Left lobe of liver (tissue), 2 donors: Measurements from ENCODE around the gene PMEPA1. TPM values are rescaled to one million over a fixed set of nuclear protein-coding genes. Genes with fewer than 3 reads are reported as not detected.
A peak's percentile ranks its signal among the peaks of the same experiment; 100 is the strongest.

Source experiments
- ATAC-seq: fragments of 200-7000 bp; cut with Tn5 transposase; one replicate; pipeline ENCODE4 v1.9.1; 2020; ENCODE audit warnings: mild to moderate bottlenecking, moderate library complexity
- DNase-seq: peaks from one replicate; pipeline ENCODE4 v3.0.0-alpha.2; 2020; ENCODE audit warnings: low spot score
- total RNA-seq: library from RNA; stranded (reverse); gene quantifications from one replicate; pipeline ENCODE4 v1.2.1, GENCODE V29; 2021
- donor health status: DM: no; HTN: no; CAD: no; lungs with moderate emphysema.
- donor health status: DM: no; HTN: yes; CAD: no.

The PMEPA1 gene
- total RNA-seq, 1 donor from 2014 or later, result 5.2 TPM

DNA sequence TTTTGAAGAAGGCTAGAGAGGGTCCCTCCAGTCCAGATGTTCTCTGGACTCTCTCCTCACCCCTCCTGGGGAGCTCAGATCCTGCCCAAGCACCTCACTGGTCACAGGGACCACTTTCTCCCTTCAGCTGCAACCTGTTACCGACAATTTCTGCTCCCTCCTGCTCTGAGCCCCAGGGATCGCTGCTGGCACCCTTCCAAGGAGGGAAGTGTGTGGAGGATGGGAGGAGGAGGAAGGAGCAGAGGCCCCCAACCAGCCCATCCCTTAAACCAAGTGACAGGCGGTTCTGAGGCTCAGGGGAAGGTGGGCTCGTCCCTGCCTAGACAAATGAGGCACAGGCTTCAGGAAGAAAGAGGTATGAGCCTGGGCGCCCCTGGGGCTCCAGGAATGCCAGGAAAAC lies 13.9 kb downstream of the PMEPA1 start:
- DNase-seq (no peak), ATAC-seq (no peak)

DNA sequence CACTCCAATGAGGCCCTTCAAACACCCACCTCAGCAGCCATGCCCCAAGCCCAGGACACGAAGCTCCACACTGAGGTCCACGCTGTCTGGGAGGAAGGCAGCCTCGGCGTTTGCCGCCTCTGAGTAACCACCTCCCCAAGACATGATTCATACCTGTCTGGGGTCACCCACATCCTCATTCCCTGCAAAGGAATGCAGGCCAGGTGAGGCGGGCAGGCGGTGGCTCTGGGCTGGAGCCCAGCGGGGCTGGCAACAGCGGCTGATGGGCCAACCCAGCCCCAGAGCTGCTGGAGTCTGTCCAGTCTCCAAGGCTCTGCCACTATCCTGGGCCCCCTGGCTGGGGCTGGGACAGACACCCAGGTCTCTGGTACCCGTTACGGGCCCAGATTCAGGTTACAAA lies 14.8 kb downstream of the PMEPA1 start:
- ATAC-seq (peak; percentile 43), DNase-seq (no peak)

DNA sequence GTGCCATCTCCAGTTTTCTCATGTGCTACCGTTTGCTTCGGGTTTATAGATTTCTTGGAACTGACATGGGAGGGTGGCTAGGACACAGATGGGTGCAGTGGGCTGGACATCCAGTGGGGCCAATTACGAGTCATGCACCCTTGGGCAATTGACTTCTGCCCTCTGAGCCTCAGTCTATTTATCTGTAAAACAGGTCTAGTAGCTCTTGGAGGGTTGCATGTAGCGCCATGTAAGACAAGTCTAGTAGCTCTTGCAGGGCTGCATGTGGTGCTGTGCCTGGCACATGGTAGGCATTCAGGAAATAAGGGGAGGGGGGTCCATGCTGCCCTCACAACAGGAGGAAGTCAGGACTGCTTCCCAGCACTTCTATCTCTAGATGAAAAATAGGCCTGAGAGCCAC lies 15.3 kb downstream of the PMEPA1 start:
- DNase-seq (no peak), ATAC-seq (no peak)

DNA sequence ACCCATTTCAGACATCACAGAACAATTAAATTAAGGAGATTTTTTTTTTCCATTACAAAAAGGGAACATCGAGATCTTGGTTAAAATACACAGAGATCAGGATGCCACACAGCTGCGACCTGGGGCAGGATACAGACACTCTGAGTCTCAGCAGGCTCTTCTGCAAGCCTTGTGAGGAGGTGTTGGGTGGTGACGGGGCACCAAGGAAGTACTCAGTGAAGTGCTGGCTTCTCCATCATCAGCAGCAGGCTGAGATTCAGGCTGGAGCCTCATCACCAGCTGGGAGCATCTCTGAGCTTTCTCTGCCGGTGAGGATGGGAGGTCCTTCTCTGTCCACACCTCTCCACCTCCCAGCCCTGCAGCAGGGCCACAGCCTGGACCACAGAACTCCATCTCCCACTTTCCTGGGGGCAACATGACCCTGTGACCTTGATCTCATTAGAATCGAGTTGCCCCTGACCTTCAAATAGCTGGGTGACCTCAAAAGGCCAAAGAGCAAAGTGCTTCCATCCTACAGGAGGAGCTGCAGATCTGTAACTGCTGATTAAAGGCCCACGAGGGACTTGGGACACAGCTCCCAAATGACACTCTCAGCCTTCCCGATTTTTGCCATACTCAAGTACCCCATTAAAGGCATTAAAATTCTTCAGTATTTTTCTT lies 16.0 kb downstream of the PMEPA1 start:
- no peak for DNase-seq
- no peak for ATAC-seq

DNA sequence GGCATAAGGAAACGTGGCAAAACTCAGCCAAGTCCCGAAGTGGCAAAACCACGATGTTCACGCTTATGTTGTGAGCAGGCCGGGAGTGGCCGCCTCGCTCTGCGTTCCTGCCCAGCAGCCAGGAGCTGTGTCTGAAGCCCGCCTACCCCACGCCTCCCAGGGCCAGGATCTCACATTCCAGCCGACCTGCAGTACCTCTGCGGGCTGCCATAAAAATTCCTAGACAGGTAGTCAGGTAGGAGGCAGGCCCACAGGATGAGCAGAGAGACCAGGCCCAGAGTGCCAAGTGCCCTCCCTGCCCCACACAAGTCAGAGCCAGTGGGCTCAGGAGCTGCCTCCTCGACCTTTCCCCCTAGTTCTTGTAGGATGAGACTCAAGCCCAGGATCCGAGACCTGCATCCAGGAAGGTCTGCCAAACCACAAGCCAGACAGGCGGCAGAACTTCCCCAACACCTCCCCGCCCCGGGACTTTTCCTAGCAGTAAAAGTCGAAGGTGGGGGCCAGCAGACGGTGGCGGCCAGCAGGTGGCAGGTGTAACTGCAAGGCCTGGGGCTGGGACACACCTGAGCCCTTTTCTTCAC lies 16.7 kb downstream of the PMEPA1 start:
- no peak for DNase-seq
- ATAC-seq, result peak; percentile 41

DNA sequence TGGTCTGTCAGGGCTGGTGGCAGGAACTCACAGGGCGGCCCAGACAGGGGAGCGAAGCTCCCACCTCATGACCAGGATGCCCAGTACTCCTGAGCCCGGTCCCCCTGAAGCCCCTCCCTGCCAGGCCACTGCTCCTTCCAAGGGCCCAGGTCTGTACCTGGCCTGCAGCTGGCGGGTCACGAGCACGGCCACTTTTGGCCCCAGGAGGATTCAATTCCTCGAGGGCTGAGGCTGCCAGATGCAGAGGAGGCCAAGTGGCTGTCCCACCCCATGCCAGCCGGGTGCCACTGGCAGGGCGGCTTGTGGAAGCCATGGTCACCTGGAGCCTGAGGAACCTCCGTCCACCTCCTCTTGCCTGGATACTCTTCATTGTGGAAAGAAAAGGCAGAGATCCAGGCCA lies 17.4 kb downstream of the PMEPA1 start:
- DNase-seq (no peak), ATAC-seq (no peak)

DNA sequence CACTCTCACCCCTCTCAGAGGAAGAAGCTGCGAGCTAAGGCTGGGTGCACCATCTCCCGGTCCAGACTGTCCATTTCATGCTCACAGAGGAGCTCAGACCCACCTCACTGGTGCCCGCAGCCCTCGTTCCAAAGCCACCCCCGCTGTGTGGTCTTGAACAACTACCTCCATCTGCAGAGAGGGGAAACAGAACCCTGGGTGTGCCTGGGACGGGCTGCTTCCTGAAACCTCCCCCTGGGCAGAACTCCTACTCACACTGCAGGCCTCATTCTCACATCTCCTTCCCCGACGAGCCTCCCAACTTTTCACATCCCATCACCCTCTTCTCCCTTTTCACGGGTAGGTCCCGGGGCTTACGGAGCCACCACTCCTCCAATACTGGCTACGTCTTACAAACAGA lies 18.1 kb downstream of the PMEPA1 start:
- DNase-seq (no peak), ATAC-seq (no peak)

DNA sequence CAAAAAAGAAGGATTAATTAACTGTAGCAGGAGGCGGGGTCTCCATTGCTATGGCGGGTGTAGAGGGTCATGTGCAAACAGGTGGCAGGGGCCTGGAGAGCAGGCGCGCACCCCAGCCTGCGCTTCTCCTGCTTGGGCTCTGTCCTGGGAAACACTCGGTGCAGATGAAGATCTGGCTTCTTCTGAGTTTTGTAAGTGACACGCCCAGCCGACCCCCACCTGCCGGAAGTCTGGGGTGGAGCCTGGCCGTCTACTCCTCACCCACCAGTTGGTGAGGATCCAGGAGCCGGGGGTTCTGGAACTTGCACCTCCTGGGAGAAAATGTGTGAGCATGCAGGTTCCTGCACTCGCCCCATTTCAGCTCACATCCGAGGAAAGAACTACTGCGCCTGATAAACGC lies 19.3 kb downstream of the PMEPA1 start:
- DNase-seq (no peak), ATAC-seq (no peak)

DNA sequence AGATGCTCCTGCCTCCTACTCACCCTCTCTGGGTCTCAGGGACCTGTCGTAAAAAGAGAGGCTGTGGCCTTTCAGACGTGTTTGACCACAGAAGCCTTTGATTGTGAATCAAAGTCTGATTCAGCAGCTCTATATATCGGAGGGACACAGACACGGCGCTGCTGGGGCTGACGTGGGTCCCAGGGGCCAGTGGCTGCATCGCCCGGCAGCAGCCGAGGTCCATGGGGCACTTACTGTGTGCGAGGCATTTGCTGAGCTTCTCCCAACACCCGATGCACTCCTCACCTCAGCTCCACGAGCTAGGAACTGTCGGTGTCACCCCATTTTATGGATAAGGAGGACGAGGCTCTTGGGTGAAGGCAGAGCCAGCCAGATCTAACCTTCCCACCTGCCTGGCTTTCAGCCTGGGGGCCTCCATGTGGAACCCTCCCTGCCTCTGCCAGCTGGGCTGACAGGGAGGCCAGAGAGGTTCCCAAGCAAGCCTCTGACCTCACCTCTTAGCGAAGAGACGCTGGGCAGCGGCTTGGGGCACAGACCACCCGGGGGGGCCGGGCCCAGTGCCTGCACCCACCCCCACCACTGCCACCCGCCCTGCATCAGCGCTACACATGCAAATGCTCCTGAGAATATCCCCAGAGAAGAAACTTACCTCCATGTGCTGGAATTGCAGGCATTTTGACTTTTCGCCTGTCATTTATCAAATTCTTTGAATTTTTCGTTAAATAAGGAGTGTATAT lies 19.9 kb downstream of the PMEPA1 start:
- ATAC-seq (no peak), DNase-seq (no peak)

DNA sequence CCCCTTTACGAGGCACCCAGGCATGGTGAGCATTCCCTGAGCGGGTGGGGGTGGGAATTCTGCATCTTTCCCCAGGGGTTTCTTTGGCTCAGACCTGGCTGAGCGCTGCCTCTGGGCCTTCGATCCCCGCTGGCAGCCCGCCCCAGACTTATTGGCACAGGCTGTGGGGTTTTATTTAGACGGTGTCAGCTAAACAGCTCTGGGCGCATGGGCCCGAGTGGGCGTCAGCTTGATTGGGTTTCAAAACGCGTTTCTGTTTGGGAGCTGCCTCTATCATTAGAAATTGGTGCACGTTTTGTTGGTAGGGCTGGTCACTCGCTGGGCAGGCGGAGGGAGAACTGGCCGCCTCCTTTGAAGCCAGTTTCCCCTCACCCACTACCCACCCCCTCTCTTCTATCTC lies 21.0 kb downstream of the PMEPA1 start:
- ATAC-seq (no peak), DNase-seq (no peak)

DNA sequence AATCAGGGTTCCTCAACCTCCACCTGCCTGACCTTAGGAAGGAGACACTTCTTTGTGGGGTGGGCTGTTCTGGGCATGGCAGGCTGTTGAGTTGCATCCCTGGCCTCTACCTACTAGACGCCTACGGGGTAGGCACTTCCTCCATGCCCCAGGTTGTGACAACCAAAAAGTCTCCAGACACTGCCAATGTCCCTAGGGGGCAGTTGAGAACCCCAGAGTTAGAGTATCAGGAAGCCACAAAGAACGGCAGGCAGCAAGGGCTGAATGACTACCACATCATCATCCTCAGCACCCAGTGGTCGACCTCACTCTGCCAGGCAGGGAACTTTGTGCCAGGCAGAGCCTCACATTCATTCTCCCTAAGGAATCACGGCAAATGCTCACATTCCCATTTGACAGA lies 21.5 kb downstream of the PMEPA1 start:
- ATAC-seq (no peak), DNase-seq (no peak)

DNA sequence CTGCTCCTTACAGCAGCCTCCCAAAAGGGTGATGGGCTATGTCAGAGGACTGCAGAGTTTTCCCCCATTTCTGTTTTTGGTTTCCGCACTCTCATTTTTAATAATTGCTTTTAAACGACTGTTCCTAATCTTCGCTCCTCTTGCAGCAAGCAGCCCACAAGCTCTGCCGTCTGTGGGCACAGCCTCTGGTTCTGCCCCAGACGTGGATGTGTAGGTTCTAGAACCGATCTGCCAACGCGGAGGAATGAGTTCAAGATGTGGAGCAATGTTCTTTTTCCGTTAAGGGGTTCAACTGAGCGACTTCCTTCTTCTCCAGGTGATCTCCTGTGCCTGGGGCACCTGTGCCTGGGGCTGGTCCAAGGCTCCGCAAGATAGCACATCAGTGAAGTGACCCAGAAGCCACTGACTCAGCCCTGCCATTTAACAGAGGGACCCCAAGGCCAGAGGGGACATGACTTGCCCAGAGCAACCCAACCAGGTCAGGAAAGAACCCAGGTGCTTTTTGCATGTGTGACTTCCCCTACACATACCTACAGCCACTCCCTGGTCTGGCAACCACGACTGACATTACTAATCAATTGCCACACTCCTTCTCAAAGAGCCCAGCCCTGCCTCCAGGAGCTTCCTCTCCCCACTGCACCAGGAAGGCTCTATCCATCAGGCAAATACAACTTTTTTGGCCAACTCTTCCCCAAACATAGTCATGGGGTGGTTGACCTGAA lies 22.7 kb downstream of the PMEPA1 start:
- DNase-seq (no peak), ATAC-seq (no peak)

DNA sequence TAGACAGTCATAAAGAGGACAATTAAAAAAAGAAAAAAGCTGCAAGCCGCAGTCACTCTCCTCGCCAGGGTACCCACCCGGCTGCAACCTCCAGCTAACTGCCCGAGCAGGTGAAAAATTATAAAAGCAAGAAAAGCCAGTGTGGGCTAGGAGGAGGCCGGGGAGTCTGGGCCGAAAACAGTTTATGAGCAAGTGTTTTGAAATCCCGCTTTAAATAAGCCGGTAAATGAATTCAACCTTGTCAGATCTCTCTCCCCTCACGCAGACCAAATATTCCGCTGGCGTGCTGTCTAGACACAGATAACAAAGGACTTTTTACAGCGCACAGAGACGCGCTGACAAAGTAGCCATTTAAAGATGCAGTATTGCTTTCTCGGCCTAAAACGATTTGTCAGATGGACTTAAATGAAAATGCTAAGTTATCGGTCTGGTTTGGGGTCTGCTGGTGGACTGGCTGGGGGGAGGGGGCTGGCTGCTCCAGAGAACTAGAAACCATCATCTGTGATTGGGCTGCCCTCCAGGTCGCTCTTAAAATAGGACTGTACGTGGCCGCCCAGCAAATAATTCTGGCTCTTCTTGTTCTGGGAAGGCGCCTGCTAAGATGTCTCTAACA lies 24.6 kb downstream of the PMEPA1 start:
- no peak for DNase-seq
- no peak for ATAC-seq

DNA sequence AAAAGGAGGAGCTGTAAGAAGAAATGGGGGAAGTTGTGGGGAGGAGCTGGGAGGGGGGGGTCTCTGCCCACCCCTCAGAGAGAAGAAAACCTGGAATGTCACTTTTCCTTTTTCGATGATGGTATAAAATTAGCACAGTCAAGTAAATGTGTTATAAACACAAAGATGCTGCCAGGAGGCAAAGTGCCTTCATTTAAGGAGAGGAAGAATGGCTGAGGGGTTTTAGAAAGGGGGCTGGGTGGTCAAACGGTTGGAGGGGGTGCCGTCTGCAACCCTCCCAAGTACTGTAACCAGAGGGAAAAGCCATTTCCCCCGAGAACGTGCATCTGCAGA lies 25.0 kb downstream of the PMEPA1 start:
- ATAC-seq (no peak), DNase-seq (no peak)

DNA sequence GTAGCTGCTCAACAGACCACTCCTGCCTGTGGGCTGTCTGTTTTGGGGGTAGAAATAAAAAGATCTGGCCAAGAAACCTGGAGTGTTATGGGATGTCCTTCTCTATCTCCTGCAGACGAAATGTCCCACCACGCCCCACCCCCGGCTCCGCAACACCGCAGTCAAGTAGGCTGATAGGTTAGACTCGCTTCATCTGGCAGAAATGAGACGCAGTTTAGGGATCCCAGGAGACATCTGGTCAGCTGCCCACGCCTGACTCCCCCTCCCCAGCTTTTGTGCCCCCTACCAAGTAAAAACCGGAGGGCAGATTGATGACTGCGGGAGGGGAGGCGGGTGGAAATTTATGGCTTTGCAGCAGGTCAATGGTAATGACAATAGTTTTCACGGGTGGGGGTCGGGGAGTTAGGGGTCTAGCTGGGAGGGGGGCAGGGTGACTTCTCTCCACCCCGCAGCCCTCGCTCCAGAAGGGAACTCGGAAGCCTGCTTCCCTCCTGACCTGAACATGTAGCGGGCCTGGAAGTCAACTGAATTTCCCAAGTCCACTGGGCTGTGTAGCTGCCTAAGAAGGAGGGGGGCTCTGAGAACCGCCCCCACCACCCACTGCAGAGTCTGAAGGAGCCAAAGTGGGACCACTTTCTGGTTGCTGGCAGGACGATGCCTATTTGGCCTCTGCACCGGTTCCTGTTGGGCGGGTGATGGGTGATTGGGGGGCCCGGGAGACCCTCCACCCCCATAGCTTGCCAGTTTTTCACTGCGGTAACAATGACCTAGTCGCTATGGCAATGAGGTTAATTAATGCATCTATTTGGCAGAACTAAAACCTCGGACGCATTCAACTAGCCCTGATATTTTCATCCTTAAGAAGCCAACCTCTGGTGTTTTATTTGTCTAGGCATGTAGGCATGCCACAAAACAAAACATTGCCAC lies 25.7 kb downstream of the PMEPA1 start:
- DNase-seq (no peak), ATAC-seq (no peak)

DNA sequence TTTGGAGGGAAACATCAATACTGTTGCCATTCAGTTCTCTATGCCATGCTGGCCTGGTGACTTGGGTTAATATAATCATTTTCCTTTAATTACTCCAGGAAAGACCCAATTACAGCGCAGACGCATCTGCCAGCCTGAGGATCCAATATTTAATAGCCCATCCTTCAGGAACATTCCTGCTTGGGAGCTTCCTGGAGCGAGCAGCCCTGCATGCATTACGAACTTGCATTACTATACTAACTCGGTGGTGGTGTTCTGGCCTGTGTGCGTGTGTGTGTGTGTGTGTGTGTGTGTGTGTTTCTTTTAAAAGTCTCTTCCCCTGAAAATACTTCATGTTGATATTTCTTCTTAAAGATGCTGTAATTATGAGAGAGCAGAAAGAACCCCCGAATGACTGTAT lies 26.5 kb downstream of the PMEPA1 start:
- DNase-seq (no peak), ATAC-seq (no peak)

DNA sequence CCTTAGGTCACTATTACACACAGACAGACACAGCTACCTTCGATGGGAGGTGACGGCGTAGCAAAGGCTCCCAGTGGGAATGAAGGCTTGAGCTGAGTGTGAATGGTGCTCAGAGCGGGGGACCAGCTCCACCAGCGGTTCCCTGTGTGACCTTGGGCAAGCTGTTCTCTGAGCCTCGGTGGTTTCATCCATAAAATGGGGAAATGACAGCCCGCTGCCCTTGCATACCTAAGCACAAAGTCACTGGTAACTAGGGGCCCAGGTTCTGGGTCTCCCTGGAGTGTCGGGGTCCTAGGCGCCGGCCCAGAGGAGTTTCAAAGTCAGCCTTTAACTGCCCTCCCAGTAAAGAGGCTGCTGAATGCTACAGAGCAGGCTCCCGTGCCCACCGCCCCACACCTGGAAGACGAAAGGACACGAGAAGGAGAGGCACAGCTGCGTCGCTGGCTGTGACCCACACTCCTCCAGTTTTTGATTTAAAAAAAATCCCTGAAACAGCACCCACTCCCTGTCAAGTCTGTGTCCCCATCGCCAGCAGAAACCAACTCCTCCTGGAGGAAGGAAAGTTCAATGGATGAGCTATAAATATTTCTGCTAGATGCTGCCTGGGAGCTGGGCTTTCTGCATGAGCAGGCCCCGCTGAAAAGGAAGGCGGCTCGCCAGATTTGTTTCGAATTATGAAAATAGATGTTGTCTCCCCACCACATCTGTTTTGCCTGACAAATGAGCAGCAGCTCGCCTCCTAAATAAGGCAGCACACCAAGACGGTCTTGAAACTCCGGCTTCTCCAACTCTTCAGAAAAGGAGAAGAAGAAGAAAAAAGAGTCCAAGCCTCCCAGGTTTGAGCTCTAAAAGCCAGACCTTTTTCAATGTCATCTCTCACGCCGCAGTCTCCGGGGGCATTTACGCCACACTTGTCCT lies 27.4 kb downstream of the PMEPA1 start:
- DNase-seq (no peak), ATAC-seq (no peak)

DNA sequence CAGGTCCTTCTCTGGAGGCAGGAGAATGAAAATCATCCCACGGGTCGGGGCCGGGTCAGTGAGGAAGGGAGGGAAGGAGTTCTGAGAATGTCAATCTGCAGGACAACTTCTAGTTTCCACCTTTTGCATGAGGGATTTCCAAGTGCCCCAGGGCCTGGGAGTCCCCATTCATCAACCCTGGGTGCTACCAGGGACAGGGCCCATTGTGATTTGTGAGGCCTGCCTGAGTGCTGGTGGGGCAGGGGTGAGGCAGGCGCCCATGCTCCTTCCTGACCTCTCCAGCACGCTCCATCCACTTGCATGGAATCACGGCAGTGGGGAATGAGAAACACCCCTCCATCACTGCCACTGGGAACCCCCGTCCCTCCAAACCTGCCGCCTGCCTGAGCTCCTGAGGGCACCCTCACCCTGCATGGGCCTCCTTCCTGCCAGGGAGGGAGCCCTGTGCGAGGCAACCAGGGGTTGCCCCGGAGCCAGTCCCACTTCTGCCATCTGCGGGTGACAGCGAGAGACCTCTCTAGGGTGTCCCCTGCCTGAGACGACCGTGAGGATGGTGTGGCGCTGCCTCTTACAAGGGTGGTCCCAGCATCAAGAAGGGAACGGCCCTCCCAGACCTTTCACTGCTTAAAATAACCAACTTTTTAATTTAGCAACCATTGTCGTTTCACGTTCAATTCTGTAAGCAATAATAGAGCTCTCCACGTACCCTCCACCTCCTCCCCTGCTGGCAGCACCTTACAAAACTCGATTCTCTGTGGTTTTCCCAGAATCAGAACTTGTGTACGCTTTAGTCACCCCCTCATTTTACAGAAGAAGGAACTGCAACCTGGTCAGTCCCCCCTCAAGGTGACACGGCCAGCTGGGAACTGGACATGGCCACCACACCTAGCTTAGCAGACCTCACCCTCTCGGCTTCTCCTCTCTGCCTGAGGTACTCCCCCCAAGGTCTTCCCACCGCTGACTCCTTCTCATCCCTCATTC lies 28.6 kb downstream of the PMEPA1 start:
- DNase-seq (no peak), ATAC-seq (no peak)
